ENCODE results near the gene FBXW8.

Gene FBXW8

GRCh38 chr12:116964054-116965050 is 53.6 kb downstream of the FBXW8 start:
- TF ChIP-seq CTCF (IDR thresholded peaks at IDR 0.05) = no peak

DNA sequence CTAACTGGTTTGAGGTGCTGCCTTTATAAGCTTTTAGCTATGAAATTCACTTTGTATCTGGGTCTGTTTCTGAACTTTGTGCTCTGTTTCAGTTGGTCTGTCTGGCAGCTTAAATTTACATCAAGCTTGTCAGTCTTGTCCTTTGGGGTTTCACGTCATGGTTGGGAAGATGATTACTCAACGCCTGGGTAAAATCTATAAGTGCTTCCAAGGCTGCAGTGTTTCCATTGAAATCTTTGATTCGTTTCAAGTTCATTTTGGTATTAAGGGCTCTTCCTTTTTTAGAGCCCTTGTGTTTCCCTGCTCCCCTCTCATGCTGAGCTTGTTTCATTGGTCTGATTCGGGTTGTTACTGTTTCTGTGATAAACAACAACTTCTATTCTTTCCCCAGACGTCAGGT is 58.2 kb downstream of the FBXW8 start:
- no peak for TF ChIP-seq CTCF (IDR thresholded peaks at IDR 0.05)

DNA sequence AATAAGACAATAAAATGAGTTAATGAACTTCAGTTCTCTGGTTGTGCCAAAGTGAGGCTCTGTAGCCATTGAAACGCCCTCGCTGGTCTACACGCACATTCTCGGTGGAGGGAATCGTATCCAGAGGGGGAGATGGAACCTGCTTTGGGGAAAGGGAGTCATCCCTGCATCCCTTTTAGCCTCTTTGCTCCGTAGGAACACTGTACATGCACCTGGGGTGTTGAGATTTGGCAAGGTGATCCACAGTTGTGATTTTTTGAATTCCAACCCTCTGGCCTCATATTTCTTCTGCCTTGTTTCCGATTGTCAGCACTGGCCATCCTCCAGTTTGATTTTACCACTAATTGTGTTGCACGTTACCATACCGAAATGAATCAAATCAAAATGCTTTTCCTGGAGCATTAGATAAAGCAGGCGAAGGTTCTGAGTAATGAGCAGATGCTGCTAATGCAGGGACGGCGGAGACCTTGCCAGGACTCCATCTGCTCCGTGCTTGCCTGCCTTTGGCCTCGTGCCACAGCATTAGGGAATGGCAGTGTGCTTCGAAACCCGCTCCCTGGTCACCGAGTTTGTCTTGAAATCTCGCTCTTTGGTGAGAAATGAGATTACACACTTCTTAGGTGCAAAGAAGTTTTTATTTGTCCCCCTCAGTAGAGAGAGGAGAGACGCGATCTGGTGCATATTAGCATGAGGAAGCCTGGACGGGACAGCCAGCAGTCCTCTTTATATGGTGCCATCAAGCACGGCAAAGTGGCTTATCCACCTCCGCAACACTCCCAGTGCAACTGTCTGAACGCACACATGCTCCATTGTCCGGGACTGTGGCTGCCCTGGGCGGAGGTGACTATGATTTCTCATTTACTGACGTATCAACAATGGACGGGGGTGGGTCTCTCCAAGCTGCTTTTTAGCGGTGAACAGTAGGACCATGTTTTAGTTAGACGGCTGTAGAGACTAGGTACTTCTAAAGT is 59.1 kb downstream of the FBXW8 start:
- TF ChIP-seq CTCF (IDR thresholded peaks at IDR 0.05) = no peak

DNA sequence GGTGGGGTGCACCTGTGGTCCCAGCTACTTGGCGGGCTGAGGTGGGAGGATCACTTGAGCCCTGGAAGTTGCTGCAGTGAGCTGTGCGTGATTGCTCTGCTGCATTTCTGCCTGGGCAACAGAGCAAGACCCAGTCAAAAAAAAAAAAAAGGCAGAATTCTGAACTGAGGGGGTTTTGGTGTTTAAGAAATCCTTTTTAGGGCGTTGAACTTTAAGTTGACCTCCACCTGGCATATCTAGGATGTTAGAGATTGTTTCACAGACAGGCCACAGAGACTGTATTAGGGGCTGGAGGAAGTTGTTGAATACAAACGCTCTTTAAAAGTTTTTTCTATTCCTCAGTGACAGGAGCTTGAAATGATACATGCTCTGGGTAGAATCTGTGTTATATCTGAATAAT is 60.5 kb downstream of the FBXW8 start:
- TF ChIP-seq CTCF (IDR thresholded peaks at IDR 0.05) = no peak

DNA sequence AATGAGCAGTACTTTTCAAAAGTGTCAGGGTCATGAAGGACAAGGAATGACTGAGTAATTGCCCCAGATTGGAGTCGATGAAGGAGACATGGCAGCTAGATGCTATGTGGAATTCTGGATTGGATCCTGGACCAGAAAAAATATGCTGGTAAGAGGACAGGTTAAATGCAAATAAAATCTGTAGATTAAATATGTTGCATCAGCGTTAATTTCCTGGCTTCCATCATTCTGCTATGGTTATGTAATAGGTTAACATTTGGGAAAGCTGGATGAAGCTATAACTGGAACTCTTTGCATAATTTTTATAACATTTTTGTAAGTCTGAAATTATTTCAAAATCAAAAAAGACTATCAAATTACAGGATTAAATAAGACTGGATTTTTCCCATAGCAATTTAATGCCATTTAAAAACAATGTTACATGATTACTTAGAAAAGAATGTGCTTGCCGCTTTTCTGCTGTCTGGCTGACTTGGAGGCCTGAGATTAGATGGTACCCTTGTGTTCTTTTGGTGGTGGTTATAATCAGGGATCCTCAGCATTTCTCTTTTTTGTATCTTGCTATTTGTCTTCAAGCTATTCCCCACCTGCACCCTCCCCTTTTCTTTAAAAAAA is 65.1 kb downstream of the FBXW8 start:
- TF ChIP-seq CTCF (IDR thresholded peaks at IDR 0.05) = no peak

DNA sequence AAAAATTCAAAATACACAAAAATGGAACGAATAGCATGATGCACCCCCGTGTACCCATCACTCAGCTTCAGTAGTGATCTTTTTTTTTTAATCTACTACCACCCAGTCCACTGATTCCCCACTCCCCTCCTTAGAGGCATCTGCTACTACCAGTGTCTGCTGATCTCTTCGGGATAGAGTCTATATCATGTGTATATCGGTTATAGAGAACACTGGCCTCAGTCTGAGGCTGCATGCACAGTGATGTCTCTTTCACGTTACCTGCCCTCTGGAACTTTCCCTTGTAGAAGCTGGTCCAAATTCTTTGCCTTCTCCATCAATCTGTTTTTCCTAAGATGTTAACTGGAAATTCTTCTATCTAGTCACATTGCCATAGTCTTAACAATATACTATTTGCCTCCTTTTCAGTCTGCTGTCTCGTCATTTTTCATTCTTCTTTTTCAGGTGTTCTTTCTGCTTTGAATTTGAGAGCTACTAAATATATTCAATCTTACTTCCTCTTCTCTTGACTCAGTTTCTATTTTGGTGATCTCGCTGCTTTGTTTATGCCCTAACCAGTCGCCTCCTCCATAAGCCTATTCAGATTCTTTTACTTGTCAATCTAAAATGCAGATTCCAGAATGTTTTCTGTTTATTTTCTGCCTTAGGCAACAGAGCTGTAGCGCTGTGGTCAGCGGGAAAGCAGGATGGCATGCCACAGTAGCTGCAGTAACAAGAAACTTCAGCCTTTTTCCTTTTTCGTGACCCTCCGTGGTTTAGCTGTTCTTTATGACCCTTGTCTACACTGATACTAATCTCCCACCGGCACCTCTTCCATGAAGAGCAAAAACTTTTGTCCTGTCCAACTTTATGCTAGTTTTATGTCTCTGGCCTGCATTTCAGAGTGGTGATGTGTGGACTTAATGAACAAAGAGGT is 67.0 kb downstream of the FBXW8 start:
- no peak for TF ChIP-seq CTCF (IDR thresholded peaks at IDR 0.05)

All from LNCAP (cell line).